Fibroblast of skin of right quadriceps (primary cell): ENCODE results near the gene FARSB.
"Not testable (repeated sequence)": the region's sequence is repeated elsewhere in the genome, so short reads cannot be mapped to it uniquely, and the experiment has no call there.

Experiments
- DNase-seq: peaks from one replicate; pipeline ENCODE4 v3.0.0-alpha.2; 2013

The FARSB gene

GRCh38 chr2:222655787-222656525 lies at the start of gene FARSB:
FARSB (minus strand) TSS chr2:222656092; CDS start chr2:222656073, 19 bp downstream.
- DNase-seq = peak; percentile 96

DNA sequence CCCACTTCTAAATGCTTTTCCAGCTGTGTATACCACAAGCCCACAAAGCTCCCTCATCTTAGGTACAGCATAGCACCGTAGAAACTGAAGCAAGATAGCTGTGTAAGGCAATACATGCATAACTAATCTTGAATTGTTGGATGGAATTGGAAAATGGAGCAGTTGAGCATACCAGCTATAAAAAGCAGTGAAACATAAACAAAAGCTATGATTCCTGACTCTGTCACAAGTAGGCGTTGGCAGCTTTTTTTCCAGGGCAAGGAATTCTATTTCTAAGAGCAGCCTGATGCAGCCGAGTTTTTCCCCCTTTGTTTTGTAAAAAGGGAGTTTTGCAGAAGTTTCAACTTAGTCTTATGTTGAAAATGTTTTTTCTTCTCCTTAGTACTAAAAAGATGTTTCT lies 48.0 kb upstream of the FARSB start:
- no peak for DNase-seq

DNA sequence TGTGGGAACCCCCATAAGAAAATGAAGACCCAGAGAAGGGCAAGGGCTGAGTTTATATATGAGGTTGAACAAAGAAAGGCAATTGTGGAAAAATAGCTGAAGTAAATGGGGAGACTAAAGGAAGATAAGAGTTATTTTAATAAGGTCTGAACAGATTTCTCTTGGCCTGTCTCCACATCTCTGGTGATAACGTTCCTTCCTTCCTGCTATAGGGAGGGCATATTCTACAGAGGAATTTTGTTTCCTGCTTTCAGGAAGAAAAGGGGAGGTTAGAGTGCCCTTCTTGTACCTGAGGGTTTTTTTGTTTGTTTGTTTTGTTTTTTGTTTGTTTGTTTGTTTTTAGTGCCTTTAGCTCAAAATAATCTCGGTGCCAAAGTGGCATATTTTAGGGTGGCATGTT lies 47.2 kb upstream of the FARSB start:
- no peak for DNase-seq

- DNase-seq = no peak
Observed at GRCh38 chr2:222701721-222702131, 45.8 kb upstream of the FARSB start.

DNA sequence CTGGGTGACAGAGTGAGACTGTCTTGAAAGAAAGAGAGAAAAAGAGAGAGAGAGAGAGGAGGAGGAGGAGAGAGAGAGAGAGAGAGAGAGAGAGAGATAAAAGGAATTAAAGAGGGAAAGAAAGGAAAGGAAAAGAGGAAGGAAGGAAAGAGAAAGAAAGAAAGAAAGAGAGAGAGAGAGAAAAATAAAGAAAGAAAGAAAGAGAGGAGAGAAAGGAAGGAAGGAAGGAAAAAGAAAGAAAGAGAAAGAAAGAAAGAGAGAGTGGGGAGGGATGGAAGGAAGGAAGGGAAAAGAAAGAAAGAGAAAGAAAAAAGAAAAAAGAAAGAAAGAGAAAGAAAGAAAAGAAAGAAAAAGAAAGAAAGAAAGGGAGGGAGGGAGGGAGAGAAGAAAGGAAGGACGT lies 45.3 kb upstream of the FARSB start:
- no peak for DNase-seq

- DNase-seq = no peak
Observed at GRCh38 chr2:222698276-222698675, 42.4 kb upstream of the FARSB start.

- peak; percentile 7 for DNase-seq
Observed at GRCh38 chr2:222693837-222694236, 37.9 kb upstream of the FARSB start.

DNA sequence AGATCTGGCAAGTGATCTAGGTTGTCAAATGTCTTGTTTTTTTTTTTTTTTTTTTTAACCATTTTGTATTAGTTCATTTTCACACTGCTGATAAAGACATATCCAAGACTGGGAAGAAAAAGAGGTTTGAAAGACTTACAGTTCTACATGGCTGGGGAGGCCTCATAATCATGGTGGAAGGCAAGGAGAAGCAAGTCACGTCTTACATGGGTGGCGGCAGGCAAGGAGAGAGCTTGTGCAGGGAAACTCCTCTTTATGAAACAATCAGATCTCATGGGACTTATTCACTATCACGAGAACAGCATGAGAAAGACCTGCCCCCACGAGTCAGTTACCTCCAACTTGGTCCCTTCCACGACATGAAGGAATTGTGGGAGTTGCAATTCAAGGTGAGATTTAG lies 37.5 kb upstream of the FARSB start:
- not testable (repeated sequence) for DNase-seq

GRCh38 chr2:222690564-222691200 lies 34.8 kb upstream of the FARSB start:
- DNase-seq = peak; percentile 74

GRCh38 chr2:222689322-222689721 lies 33.4 kb upstream of the FARSB start:
- no peak for DNase-seq

DNA sequence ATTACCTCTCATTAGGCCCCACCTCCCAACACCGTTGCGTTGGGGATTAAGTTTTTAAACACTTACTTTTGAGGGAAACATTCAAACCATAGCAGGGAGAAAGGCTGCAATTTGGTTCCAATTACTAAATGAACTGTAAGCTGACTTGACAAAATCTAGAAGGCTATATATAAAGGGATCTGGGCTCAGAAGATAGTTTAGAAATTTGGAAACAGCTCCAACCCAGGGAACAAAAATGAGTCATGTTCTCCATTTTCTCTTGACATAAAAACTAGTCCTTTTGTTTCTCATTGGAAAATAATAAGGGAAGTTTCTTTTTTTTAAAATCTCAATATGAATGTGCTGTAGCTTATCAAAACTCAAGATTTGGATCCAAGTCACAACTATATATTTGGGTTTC lies 33.0 kb upstream of the FARSB start:
- DNase-seq = peak; percentile 9

DNA sequence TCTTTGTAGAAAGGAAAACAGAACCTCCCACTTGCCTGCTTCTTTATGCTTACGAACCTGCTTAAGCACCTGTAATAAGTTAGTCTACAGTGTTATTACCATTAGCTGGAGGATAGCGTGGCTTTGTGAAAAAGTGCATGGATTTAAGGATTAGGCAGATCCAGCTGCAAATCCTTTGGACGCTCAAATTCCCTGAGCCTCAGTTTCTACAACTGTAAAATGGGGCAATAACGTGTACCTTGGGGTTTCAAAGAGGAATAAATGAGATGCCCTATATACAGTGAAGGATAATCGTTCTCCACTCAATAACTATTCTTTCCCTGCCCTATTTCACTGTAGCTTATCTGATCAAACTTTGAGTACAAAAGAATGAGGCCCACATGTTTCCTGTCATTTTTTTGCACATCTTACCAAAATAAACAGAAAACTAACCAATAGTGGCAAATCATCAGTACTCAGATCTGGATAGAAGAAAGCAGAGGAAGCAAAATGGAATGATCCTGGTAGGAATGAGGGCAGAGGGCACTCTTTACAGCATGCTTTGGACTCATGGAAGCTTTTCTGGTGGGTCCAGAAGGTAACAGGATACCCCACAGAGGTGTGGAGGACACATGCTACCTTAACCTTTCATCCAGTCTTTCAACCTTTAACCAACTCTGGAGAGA lies 30.3 kb upstream of the FARSB start:
- DNase-seq = no peak

DNA sequence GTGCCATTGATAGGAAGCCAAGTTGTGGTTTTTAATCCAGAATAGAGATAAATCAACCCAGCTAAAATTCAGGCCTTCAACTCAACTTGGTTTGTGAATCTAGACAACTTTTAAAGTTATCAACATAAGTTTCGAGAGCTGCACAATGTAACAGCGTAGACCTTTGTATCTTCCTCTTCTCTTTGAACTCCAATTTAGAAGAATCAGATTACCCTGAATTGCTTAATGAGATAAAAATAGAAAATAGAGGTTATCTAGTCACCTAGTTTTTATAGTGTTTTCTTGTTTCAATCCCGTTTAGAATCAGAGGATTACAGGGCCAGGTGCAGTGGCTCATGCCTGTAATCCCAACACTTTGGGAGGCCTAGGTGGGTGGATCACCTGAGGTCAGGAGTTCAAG lies 27.9 kb upstream of the FARSB start:
- no peak for DNase-seq

DNA sequence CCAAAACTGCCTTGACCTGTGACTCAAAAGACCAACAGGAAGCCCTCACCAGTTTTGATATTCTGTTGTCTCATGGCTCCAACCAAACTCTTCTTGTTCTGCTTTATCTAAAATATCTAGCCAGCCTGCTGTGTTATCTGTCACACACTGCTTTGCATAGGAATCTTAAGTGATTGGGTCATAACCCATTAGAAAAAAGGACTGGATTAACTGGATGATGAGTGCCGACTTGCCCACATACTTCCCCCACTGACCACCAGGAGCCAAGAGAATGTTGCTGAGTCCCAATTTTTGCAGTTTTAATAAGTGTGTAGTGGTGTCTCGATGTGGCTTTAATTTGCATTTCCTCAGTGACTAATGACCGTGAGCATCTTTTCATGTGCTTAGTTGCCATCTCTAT lies 22.1 kb upstream of the FARSB start:
- DNase-seq = no peak

DNA sequence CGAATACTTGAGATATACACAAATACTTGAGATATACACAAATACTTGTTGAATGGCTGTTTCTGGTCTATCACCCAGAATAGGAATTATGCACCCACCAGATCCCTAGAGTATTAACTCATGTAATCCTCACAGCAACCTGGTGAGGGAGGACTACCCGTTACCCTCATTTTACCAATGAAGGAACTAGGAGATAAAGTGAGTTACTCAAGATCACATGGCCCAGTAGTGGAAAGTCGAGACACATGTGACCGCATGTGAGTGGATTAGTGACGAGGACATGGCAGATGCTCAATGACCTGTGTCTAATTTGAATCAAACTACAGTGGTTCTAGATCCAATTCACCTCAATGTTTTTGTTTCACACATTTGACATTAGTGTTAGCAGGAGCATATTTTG lies 18.0 kb upstream of the FARSB start:
- DNase-seq = no peak

- DNase-seq = no peak
Observed at GRCh38 chr2:222673273-222673672, 17.4 kb upstream of the FARSB start.

GRCh38 chr2:222672068-222672401 lies 16.1 kb upstream of the FARSB start:
- no peak for DNase-seq

DNA sequence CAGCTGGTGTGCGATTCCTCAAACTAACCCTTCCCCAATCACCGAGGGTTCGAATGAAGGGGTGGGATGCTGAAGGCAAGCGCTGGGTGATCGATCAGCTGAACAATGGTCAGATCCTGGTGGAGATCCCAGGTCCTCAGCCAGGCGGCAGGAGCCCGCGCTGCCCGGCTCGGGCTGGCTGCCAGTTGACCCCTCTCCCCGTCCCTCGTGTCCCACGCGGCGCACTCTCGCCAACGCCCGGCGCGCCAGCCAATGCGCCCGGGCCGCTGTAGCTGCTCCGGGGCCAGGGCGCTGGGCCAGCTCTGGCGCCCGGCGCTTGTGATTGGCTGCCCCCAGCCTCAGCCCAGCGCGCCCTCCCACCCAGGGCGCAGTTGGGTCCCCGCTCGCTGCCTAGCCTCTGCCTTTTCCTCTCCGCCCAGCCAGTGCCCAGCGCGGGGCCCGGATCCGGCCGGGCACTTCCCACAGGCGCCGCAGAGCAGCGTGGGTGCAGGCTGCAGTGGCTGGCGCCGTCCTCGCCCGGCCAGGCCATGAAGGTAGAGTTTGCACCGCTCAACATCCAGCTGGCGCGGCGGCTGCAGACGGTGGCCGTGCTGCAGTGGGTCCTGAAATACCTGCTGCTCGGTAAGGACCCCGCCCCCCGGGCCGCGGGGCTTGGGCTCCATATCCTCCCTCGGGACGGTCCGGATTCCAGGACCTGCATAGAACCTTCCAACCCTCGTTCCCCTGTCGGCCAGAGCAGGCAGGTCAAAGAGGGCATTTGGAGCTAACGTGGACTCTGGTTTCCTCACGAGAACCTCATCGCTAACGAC lies 15.6 kb upstream of the FARSB start, which contains the start of gene MOGAT1:
TSS of gene MOGAT1 (plus strand) at position 400 of the 809 bp plus-strand sequence. CDS start at position 528, 128 bp downstream.
- DNase-seq = no peak

DNA sequence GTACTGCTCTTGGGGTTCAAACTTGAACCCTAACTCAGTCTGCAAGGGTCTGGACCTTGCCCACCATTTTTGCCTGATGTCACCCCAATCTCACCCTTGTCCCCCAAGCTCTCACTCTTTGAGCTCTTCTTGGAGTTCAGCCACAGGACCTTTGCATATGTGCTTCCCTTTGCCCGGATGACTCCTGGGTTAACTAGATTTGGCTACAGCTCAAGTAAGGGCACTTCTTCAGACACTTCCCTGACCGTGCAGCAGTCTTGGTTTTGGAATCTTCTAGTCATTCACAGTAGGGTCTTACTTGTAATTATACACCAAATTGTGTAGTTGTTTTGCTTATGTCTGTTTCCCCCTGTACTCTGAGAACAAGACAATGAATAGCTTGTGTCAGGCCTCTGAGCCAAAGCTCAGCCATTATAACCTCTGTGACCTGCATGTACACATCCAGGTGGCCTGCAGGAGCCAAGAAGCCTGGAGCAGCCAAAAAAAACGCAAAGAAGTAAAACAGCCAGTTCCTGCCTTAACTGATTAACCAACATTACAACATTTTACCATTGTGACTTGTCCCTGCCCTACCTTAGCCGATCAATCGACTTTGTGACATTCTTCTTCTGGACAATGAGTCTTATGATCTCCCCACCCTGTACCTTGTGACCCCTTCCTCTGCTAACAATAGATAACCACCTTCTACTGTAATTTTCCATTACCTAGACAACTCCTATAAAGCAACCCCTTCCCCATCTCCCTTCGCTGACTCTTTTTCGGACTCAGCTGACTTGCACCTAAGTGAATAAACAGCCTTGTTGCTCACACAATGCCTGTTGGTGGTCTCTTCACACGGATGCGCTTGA lies 14.5 kb upstream of the FARSB start:
- DNase-seq = no peak

GRCh38 chr2:222669353-222669752 lies 13.5 kb upstream of the FARSB start:
- DNase-seq = no peak

DNA sequence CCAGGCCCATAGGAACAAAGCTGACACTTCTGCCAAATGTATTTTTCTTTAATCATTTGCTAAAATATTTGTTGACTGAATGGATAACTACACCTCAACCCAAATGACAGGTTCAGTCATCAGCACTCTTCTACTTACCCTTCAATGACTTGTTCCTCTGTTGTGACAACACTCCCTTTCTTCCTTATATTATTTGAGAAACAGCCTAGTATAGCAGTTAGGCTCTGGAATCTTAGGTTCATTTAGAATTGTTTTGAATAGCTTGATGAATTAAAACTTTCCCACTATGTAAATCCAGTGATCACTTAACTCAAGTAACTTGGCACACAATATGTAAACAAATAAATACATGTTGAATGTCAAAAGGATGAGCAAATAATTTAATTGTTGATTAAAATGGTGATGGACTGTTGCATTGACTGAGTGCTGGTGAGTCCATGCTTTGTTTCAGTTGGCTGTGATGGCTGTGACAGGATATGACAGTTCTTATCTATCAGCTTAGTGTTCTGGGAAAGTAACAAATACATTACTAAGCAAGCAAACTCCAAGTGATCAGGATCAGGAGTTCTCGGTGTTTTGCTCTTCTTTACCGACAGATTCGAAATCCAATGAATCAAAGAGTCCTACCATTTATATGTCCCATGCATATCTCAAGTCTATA lies 12.7 kb upstream of the FARSB start:
- no peak for DNase-seq

- DNase-seq = no peak
Observed at GRCh38 chr2:222663479-222663878, 7.6 kb upstream of the FARSB start.
